Prostate gland (tissue), 2 donors: ENCODE results near the gene LRP3. TPM values are rescaled to one million over a fixed set of nuclear protein-coding genes. Genes with fewer than 3 reads are reported as not detected.

ENCODE experiments used
- DNase-seq: peaks from one replicate; pipeline ENCODE4 v3.0.0-alpha.2; 2019; ENCODE audit warnings: low spot score
- H3K27ac ChIP-seq, 2 donors: fragments of 200-600 bp; sonication (generic); 2 replicates each; pipeline ENCODE4 v1.5.1; 2017 to 2019
- H3K27me3 ChIP-seq: fragments of 200-600 bp; sonication (generic); replicated peaks from 2 replicates; pipeline ENCODE4 v1.5.1; 2019; ENCODE audit not compliant: insufficient read depth
- H3K36me3 ChIP-seq, 2 donors: fragments of 200-600 bp; sonication (generic); 1 replicate in 1 of 2; 2 replicates in 1 of 2; pipeline versions ENCODE4 v1.5.1 to v1.8.1; 2017 to 2019
- H3K4me1 ChIP-seq: fragments of 200-600 bp; sonication (generic); replicated peaks from 2 replicates; pipeline ENCODE4 v1.5.1; 2019
- H3K4me3 ChIP-seq, 2 donors: fragments of 200-600 bp; sonication (generic); 2 replicates each; pipeline ENCODE4 v1.5.1; 2017 to 2019
- H3K9me3 ChIP-seq: fragments of 200-600 bp; sonication (generic); 2 replicates; pipeline ENCODE4 v1.5.1; 2017
- POLR2A ChIP-seq: fragments of 450-650 bp; IDR thresholded peaks from one replicate; pipeline ENCODE4 v1.6.1; 2016; ENCODE audit warnings: antibody characterized with exemption, mild to moderate bottlenecking
- POLR2AphosphoS5 ChIP-seq: sonication (generic); formaldehyde crosslinking; IDR thresholded peaks from one replicate; pipeline ENCODE4 v1.6.1; 2017; ENCODE audit warnings: antibody characterized with exemption
- WGBS: methylation state at CpG from one replicate; pipeline ENCODE4 v1.1.5; 2018; 5-methylcytosine and 5-hydroxymethylcytosine counted together
- intact Hi-C: fragments of 100-400 bp; cut with DNase I; formaldehyde crosslinking; loops from one replicate; pipeline ENCODE4 v1.14.2; 2022
- total RNA-seq, 2 donors: library from RNA; depleted of rRNA; stranded (reverse); fragments of >200 nt; gene quantifications; one replicate each; pipeline ENCODE4 v1.1.0, GENCODE V29; 2016
- TF ChIP-seq, protein P1 (sequence below), 4 experiments: fragments of 200-600 bp in 2 of 4; fragments of 450-650 bp in 2 of 4; sonication (generic) in 2 of 4; IDR thresholded peaks; 1 replicate in 3 of 4; 2 replicates in 1 of 4; pipeline ENCODE4 v1.5.1; 2016 to 2019; ENCODE audit warnings: antibody characterized with exemption in 4 of 4, mild to moderate bottlenecking in 2 of 4, moderate library complexity in 2 of 4

LRP3 gene
- total RNA-seq, 2 donors from 2014 or later = 63.7 to 64.4 TPM

DNA sequence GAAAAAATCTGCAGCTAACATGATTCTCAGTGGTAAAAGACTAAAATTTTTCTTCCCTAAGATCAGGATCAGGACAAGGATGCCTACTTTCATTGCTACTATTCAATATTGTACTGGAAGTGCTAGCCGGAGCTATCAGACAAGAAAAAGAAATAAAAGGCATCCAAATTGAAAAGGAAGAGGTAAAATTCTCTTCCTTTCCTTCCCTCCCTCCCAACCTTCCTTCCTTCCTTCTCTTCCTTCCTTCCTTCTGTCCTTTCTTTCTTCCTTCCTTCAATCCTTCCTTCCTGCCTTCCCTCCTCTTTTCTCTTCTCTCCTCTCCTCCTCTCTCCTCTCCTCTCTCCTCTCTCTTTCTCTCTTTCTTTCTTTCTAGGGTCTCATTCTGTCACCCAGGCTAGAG lies 26.7 kb upstream of the LRP3 start:
- TF ChIP-seq POLR2AphosphoS5 (no peak), POLR2A (no peak)
- TF ChIP-seq, protein P1, sequence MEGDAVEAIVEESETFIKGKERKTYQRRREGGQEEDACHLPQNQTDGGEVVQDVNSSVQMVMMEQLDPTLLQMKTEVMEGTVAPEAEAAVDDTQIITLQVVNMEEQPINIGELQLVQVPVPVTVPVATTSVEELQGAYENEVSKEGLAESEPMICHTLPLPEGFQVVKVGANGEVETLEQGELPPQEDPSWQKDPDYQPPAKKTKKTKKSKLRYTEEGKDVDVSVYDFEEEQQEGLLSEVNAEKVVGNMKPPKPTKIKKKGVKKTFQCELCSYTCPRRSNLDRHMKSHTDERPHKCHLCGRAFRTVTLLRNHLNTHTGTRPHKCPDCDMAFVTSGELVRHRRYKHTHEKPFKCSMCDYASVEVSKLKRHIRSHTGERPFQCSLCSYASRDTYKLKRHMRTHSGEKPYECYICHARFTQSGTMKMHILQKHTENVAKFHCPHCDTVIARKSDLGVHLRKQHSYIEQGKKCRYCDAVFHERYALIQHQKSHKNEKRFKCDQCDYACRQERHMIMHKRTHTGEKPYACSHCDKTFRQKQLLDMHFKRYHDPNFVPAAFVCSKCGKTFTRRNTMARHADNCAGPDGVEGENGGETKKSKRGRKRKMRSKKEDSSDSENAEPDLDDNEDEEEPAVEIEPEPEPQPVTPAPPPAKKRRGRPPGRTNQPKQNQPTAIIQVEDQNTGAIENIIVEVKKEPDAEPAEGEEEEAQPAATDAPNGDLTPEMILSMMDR (IDR thresholded peaks at IDR 0.05) = no peak
- WGBS = 97% methylated on average over 1 of the region's 1 CpG
- Histone ChIP-seq H3K9me3 (no peaks in the 10 kb centered on the region), H3K36me3 (no peaks in the 10 kb centered on the region), H3K4me1 (no peaks in the 10 kb centered on the region), H3K4me3 (no peak overlapping the region), H3K27ac (no peak overlapping the region), H3K27me3 (no peaks in the 10 kb centered on the region)
- no peak for DNase-seq
- intact Hi-C loops = no loop called here

DNA sequence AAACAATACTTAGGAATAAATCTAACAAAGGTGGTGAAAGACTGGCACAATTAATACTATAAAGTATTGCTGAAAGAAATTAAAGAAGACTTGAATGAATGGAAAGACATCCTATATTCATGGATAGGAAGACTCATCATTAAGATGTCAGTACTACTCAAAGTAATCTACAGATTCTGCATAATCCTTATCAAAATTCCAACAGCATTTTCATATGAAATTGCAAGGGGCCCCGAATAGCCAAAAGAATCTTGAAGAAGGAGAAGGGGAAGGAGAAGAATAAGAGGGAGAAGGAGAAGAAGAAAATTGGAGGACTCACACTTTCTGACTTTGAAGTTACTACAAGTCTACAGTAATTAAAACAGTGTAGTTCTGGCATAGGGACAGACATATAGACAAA lies 25.6 kb upstream of the LRP3 start:
- H3K36me3 ChIP-seq = no peaks in the 10 kb centered on the region
- no peak for DNase-seq
- intact Hi-C loops = no loop called here
- WGBS = 100% methylated on average over 1 of the region's 1 CpG
- no peaks in the 10 kb centered on the region for H3K9me3 ChIP-seq
- no peak for TF ChIP-seq POLR2AphosphoS5
- TF ChIP-seq, protein P1 (IDR thresholded peaks at IDR 0.05) = no peak
- no peak overlapping the region for H3K27ac ChIP-seq
- no peaks in the 10 kb centered on the region for H3K4me1 ChIP-seq
- H3K4me3 ChIP-seq = no peak overlapping the region
- no peaks in the 10 kb centered on the region for H3K27me3 ChIP-seq

DNA sequence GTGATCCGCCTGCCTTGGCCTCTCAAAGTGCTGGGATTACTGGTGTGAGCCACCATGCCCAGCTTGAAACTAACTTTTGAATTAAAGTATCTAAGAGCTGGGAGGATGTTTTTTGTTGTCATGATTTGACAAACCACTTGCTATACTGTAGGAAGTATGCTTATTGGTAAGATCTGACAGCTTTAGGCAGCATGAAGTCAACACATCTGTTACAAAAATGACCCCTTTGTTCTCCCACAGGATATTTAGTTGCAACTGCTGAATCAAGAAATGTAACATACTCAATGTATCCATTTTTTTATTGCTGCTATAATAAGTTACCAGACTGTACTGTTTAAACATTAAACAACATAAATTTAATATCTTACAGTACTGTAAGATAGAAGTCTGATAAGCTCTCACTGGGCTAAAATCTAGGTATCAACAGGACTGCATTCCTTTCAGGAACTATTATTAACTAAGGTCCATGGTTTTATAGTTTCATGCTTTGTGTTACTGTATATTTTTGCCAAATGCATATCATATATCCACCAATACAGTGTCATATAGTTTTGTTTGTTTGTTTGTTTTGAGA lies 22.8 kb upstream of the LRP3 start:
- Histone ChIP-seq H3K27ac (no peak overlapping the region), H3K4me3 (no peak overlapping the region), H3K27me3 (no peaks in the 10 kb centered on the region), H3K9me3 (no peaks in the 10 kb centered on the region), H3K36me3 (no peaks in the 10 kb centered on the region), H3K4me1 (no peaks in the 10 kb centered on the region)
- WGBS = 89% methylated on average over 1 of the region's 1 CpG
- DNase-seq = no peak
- intact Hi-C loops = no loop called here
- no peak for TF ChIP-seq POLR2A
- TF ChIP-seq, protein P1 (IDR thresholded peaks at IDR 0.05) = no peak
- no peak for TF ChIP-seq POLR2AphosphoS5

DNA sequence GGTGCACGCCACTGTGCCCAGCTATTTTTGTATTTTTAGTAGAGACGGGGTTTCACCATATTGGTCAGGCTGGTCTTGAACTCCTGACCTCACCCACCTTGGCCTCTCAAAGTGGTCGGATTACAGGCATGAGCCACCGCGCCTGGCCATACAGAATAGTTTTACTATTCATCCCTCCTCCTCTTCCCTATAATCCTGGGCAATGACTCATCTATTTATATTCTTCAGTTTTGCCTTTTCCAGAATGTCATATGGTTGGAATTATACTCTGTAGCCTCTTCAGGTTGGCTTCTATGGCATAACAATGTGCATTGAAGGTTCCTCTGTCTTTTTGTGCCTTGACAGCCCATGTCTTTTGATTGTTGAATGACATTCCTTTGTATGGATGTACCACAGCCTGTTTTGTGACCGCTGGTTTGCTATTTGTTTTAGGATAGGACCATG lies 22.2 kb upstream of the LRP3 start:
- WGBS = 78% methylated on average over 6 of the region's 6 CpGs
- no peaks in the 10 kb centered on the region for H3K9me3 ChIP-seq
- no peak for DNase-seq
- H3K4me3 ChIP-seq = no peak overlapping the region
- no peaks in the 10 kb centered on the region for H3K27me3 ChIP-seq
- TF ChIP-seq POLR2AphosphoS5 (no peak), POLR2A (no peak)
- TF ChIP-seq, protein P1 (IDR thresholded peaks at IDR 0.05) = no peak
- H3K4me1 ChIP-seq = no peaks in the 10 kb centered on the region
- intact Hi-C loops = no loop called here
- no peak overlapping the region for H3K27ac ChIP-seq
- no peaks in the 10 kb centered on the region for H3K36me3 ChIP-seq

DNA sequence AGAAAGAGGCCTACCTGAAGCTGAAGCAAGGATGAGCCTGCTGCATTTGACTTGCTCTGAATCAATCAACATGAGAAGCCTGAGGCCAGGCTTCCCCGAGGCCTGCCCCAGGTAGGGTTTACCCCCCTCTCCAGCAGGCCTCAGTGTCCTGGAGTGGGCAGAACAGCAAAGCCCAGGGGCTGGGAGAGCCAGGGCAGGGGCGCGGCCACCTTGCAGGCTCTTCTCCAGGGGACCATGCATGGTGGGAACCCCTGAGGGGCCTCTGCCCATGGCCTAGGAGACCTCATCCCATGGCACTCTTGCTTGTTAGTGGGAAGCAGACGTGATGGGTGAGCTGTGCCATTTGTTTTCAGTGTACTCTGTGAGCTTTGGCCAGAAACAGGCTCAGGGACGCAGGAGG lies 19.9 kb upstream of the LRP3 start:
- H3K4me3 ChIP-seq = no peak overlapping the region
- H3K27me3 ChIP-seq = no peaks in the 10 kb centered on the region
- WGBS = 89% methylated on average over 5 of the region's 5 CpGs
- no peak for TF ChIP-seq POLR2A
- TF ChIP-seq, protein P1 (IDR thresholded peaks at IDR 0.05) = no peak
- TF ChIP-seq POLR2AphosphoS5 = no peak
- intact Hi-C loops = no loop called here
- no peaks in the 10 kb centered on the region for H3K4me1 ChIP-seq
- no peak overlapping the region for H3K27ac ChIP-seq
- no peak for DNase-seq
- no peaks in the 10 kb centered on the region for H3K9me3 ChIP-seq
- no peaks in the 10 kb centered on the region for H3K36me3 ChIP-seq
